Stimulated activated CD8-positive, alpha-beta memory T cell treated with anti-CD3 and anti-CD28 coated beads, Interleukin-12 subunit alpha, Interleukin-12 subunit beta, amount 100 ng/mL, for 24 hours (primary cell): Measurements from ENCODE around the gene SYNDIG1.
"Not testable (repeated sequence)": the region's sequence is repeated elsewhere in the genome, so short reads cannot be mapped to it uniquely, and the experiment has no call there.

ENCODE experiments used
- DNase-seq: peaks from one replicate; pipeline ENCODE4 v3.0.0-alpha.2; 2020; ENCODE audit errors: extremely low read depth

Gene SYNDIG1

GRCh38 chr20:24608926-24609667 is 139.7 kb downstream of the SYNDIG1 start:
- no peak for DNase-seq

DNA sequence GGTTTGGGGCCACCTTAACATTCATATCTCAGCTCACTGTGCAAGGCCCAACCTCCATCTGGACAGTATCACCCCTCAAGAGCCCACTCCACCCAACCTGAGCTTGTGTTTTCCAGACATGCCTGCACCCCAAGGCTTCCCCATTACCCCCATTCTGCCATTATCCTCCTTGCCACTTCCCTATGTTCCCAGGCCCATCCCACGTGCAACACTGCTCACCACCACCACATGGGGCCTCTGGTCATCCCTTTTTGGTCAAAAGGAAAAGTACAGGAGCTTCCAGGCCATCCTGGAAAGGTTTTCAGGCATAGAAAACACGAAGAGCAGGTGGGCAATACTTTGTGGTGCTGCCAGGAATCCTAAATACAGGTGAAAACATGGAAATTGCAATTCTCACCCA is 140.3 kb downstream of the SYNDIG1 start:
- DNase-seq = no peak

DNA sequence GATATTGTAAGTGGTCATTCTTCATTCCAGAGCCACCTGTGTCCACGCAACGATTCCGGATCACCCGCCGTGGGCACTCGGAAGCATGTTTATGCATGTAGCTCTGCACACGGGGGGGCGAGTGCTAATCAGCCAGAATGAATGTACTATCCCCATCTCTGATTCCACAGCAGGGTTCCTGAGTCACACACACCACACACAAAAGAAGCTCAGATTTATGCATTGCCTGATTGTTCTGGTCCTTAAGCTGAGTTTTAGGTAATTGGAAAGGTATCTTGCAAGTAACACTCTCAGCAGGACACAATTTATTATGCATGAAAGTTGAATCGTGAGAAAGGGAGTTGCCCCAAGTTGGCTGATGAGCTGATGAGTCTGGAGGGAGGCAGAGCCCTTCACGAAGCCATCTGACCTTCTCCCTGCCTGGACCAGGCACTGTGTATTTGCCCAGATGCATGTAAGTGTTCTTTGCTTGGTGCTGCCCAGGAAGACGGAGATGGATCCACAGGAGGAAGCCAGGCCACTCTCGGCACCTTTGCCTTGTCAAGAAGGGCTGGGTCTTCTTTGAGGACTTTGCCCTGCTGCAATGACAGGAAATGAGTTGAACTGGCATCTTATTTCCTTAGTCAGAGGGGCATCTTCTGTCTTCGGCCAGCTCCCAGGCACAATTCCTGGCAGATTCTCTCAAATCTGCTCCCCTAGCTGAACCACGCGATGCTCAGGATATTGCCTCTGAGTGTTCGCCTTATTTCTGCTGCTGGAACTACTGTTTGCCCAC is 141.1 kb downstream of the SYNDIG1 start:
- no peak for DNase-seq

GRCh38 chr20:24611360-24612140 is 142.1 kb downstream of the SYNDIG1 start:
- no peak for DNase-seq

DNA sequence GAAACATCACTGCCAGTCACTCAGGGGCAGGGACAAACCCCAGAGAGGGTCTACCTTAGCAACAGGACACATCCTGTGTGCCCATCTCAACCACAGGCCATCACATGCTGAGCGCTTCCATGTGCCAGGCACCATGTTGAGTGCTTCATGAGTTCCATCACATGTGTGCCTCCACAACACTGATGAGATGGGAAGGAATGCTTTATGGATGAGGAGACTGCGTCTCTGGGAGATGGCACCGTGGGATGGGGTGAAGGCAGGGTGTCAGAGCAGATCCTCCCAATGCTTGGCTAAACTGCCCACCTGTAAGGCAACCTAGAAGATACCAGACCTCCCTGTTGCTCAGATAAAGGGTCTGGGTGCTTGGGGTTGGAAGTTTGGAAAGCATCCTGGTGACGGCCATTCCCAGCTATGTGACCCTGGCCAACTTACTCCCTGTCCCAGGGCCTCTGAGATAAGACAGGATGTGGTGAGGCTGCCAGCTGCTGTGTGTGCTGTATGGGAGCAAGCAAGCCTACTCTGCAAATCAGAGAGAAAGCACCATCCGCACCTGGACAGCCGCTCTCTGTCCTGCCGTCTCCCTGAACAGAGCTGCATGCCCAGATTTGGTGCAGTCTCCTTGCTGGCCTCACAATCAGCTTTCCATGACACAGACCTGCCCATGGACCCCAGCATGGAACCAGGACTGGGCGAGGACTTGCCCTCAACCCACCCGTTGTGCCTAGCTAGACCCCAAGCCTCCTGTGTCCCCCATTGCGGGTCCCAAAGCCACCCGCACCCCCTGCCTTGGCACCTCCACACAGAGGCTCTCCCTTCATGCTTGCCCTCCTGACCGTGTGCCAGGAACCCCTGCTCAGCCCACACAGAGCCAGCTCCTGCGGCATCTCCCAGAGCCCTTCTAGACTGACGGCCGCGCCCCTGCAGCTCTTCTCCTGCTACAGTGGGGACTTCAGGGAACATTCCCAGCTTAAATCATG is 143.7 kb downstream of the SYNDIG1 start:
- no peak for DNase-seq

GRCh38 chr20:24614341-24614740 is 144.9 kb downstream of the SYNDIG1 start:
- no peak for DNase-seq

DNA sequence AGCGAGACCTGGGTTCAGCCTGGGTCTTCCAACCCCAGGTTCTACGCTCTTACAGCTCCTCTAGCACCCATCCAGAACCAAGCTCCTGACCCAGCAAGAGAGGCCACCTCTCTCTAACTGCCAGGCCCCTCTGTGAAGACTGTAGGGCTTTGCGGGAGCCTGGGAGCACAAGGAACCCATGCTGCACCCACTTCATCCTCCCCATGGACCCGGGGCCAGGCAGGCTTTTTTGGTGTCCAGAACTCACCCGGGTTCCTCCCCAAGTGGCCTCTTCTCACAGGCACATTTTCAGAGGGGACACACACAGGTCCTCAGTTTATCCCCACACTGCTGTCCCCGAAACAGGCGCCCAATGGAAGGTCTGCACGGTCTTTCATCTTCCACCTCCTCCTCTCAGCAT is 145.9 kb downstream of the SYNDIG1 start:
- no peak for DNase-seq

DNA sequence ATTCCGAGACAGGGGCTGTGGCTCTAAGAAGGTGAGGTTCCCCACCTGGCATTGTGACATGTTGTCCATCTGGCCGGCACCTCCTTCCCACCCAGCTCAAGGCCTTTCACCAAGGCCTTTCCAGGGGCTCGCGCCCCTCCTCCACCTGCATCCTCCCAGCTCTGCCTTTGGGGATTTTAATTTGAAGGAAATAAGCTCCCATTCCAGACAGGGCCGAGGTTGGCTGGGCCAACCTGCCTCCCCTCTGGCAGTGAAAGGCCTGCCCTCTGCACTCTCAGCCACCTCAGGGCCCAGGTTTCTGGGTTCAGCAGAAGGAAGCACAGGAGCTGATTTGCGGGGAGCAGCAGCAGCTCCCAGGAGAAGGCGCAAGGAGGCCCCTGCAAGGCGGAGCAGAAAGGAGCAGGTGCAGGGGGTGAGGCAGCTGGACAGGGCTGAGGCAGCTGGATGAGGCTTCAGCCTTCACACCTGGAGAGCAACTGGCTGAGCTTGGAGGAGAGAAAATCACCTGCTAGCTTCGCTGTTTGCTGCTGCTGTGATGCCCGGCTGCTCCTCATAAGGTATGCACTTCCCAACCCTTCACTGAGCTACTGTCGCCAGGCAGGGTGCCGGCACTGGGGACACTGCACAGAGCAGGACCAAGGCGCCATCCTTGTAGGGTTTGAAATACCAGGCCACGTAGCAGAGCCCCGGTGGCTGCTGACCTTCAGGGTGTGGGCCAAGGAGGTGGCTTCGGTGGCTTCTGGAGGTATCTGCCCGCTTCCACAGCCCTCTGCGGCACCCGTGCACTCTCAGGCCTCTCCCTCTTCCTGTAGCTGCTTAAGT is 147.0 kb downstream of the SYNDIG1 start:
- no peak for DNase-seq

DNA sequence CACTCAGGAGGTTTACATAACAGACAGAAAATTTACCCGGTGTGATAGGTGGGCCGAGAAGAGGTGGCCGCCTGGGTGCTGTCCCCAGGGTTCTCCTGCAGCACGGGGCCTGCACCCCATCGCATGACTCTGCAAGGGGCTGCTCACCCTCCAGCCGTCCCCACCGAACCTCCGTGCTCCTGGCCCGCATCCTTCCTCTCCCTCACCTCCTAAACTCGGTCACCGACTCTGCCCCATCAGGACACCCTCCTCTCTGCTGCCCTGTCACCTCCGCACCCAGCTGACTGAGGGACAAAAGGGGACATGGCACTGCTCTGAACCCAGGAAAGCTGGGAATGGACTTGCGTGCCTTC is 147.6 kb downstream of the SYNDIG1 start:
- DNase-seq = no peak

DNA sequence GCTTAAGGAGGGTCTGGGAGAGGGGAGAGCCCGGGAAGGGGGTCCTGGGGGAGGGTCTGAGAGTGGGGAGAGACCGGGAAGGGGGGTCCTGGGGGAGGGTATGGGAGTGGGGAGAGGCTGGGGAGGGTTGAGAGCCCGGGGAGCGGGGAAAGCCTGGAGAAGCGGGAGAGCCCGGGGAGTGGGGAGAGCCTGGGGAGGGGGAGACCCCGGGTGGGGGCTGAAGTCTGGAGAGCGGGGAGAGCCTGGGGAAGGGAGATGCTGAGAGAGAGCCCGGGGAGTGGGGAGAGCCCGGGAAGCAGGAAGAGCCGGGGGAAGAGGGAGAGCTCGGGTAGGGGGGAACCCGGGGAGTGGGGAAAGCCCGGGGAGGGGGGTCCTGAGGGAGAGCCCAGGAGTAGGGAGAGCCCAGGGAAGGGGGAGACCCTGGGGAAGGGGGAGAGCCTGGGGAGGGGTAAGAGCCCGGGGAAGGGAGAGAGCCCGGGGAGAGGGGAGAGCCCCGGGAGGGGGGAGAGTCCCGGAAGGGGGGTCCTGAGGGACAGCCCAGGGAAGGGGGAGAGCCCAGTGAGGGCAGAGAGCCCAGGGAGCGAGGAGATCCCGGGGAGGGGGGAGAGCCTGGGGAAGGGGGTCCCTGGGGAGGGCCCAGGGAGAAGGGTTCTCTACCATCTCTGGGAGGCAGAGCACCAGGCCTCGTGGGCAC is 148.5 kb downstream of the SYNDIG1 start:
- no peak for DNase-seq

GRCh38 chr20:24618739-24619138 is 149.3 kb downstream of the SYNDIG1 start:
- DNase-seq = no peak

GRCh38 chr20:24619212-24619611 is 149.8 kb downstream of the SYNDIG1 start:
- DNase-seq = no peak

GRCh38 chr20:24620937-24621519 is 151.6 kb downstream of the SYNDIG1 start:
- DNase-seq = no peak

- no peak for DNase-seq
Observed at GRCh38 chr20:24622856-24623255, 153.4 kb downstream of the SYNDIG1 start.

- not testable (repeated sequence) for DNase-seq
Observed at GRCh38 chr20:24626141-24626540, 156.7 kb downstream of the SYNDIG1 start.

DNA sequence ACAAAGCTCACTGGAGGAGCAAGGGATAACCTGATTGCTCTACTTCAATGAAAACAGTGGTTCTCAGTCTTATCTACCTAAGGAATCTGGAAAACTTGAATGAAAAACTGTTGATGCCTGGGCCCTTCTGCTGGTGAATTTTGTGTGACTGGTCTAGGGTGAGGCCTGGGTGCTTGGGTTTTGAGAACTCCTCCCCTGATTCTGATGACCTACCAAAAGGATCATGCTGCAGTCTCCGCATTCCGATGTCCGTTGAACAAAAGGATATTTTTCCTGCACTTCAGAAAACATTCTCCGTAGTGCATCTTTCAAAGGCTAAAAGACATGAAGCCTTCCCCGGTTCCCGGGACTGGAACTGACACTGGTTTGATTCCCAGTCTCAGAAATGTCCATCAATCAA is 157.9 kb downstream of the SYNDIG1 start:
- no peak for DNase-seq

DNA sequence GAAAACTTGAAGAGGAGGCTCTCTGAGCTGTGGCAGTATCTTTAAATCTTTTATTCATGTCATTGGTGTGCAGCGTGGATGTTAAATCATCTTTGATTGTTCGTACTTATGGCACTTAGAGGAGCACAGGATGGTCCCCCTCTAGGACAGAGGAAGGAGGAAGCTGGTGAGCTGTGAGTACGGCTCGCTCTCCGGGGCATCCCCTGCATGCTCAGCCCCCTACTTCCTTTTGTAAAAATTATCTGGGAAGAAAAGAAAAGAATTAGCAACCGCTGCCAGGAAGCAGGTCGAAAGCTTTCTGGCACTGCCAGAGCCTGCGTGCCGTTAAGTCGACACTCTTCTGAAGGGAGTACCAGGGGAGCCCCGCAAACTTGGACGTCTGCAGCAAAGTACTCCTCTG is 158.5 kb downstream of the SYNDIG1 start:
- DNase-seq = no peak

GRCh38 chr20:24628985-24629384 is 159.6 kb downstream of the SYNDIG1 start:
- DNase-seq = no peak

GRCh38 chr20:24629668-24630067 is 160.2 kb downstream of the SYNDIG1 start:
- DNase-seq = no peak
